MM.1S (cell line): Measurements from ENCODE around the gene PTRH1.

ENCODE experiments used
- CTCF ChIP-seq: fragments of 300-600 bp; sonication (generic); IDR thresholded peaks from 2 replicates; pipeline ENCODE4 v1.5.1; 2016; ENCODE audit warnings: antibody characterized with exemption, low read length, mixed read lengths
- EZH2 ChIP-seq: fragments of 300-600 bp; sonication (generic); optimal IDR thresholded peaks from 2 replicates; pipeline ENCODE3; 2017; ENCODE audit warnings: low read depth, mild to moderate bottlenecking, antibody characterized with exemption, low read length, mixed read lengths

GRCh38 chr9:127742435-127743088, 27.1 kb upstream of the PTRH1 start:
- TF ChIP-seq EZH2 (no peak), CTCF (no peak)
